ENCODE data around the gene DCUN1D4.

DNA sequence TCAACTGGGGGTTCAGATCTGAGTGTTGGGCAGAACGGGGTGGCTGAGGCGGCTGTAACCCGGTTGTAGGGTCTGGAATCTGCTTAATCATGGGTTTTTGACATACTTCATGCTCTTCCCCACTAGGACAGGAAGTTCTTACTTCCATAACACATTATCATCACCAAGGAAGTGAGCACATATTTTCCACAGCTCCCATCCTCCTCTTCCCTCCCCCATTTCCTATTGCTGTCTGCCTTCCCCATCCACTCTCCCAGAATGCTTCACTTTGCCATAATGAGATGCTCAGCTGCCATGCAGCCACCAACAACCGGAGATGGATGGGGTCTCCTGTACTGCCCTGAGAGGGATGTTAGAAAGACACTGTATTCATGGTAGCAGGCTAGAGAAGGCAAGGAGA, 6.4 kb upstream of the DCUN1D4 start:
- no peak for TF ChIP-seq RARB (CRISPR knock-in tag; IDR thresholded peaks at IDR 0.05)
- TF ChIP-seq, protein P1, sequence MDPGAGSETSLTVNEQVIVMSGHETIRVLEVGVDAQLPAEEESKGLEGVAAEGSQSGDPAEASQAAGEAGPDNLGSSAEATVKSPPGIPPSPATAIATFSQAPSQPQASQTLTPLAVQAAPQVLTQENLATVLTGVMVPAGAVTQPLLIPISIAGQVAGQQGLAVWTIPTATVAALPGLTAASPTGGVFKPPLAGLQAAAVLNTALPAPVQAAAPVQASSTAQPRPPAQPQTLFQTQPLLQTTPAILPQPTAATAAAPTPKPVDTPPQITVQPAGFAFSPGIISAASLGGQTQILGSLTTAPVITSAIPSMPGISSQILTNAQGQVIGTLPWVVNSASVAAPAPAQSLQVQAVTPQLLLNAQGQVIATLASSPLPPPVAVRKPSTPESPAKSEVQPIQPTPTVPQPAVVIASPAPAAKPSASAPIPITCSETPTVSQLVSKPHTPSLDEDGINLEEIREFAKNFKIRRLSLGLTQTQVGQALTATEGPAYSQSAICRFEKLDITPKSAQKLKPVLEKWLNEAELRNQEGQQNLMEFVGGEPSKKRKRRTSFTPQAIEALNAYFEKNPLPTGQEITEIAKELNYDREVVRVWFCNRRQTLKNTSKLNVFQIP (CRISPR knock-in tag; IDR thresholded peaks at IDR 0.05; ENCODE audit: borderline replicate concordance, low read depth), result no peak
- no peak for TF ChIP-seq BACH2 (CRISPR knock-in tag; IDR thresholded peaks at IDR 0.05; ENCODE audit: borderline replicate concordance)
- TF ChIP-seq, protein P2, sequence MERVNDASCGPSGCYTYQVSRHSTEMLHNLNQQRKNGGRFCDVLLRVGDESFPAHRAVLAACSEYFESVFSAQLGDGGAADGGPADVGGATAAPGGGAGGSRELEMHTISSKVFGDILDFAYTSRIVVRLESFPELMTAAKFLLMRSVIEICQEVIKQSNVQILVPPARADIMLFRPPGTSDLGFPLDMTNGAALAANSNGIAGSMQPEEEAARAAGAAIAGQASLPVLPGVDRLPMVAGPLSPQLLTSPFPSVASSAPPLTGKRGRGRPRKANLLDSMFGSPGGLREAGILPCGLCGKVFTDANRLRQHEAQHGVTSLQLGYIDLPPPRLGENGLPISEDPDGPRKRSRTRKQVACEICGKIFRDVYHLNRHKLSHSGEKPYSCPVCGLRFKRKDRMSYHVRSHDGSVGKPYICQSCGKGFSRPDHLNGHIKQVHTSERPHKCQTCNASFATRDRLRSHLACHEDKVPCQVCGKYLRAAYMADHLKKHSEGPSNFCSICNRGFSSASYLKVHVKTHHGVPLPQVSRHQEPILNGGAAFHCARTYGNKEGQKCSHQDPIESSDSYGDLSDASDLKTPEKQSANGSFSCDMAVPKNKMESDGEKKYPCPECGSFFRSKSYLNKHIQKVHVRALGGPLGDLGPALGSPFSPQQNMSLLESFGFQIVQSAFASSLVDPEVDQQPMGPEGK (CRISPR knock-in tag; IDR thresholded peaks at IDR 0.05; ENCODE audit: borderline replicate concordance), result no peak
- TF ChIP-seq ESRRG (CRISPR knock-in tag; IDR thresholded peaks at IDR 0.05), result no peak
- no peak for TF ChIP-seq ZNF8 (CRISPR knock-in tag; IDR thresholded peaks at IDR 0.05)
- no peak for TF ChIP-seq ZFP30 (CRISPR knock-in tag; IDR thresholded peaks at IDR 0.05)
- TF ChIP-seq ZFP3 (CRISPR knock-in tag; IDR thresholded peaks at IDR 0.05), result no peak
